Measurements from ENCODE around the gene SDC4.
A peak's percentile ranks its signal among the peaks of the same experiment; 100 is the strongest.

The SDC4 gene

DNA sequence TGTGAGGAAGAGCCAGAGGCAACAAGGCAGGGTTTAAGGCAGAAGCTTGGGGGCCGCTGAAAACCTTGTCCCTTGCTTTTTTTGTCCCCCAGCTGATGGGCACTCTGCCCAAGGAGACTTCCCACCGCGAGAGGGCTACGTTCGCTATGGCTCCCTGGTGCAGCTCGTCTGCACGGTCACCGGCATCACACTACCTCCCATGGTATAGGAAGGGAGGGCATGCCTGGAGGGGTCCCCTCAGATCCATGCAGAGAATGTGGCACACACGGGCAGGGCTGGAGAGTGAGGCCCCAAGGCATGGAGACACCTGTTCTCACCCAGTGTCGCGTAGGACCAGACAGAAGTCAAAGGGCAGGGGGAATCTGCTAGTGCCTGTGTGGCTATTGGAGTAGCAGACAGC lies 34.3 kb downstream of the SDC4 start:
- H3K9me3 ChIP-seq (ENCODE audit: control insufficient read depth, insufficient read depth, low read depth, low read length) = no peaks in the 10 kb centered on the region
- H3K4me1 ChIP-seq (ENCODE audit: control insufficient read depth, insufficient read depth, low read length) = no peaks in the 10 kb centered on the region
- no peak overlapping the region for H3K4me3 ChIP-seq (ENCODE audit: low read depth, low read length)
- TF ChIP-seq, protein P1, sequence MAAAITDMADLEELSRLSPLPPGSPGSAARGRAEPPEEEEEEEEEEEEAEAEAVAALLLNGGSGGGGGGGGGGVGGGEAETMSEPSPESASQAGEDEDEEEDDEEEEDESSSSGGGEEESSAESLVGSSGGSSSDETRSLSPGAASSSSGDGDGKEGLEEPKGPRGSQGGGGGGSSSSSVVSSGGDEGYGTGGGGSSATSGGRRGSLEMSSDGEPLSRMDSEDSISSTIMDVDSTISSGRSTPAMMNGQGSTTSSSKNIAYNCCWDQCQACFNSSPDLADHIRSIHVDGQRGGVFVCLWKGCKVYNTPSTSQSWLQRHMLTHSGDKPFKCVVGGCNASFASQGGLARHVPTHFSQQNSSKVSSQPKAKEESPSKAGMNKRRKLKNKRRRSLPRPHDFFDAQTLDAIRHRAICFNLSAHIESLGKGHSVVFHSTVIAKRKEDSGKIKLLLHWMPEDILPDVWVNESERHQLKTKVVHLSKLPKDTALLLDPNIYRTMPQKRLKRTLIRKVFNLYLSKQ (tag by site-specific recombination; IDR thresholded peaks at IDR 0.05; ENCODE audit: borderline replicate concordance) = no peak
- TF ChIP-seq ZNF433 (tag by site-specific recombination; IDR thresholded peaks at IDR 0.05; ENCODE audit: low read depth) (no peak), ZNF37A (tag by site-specific recombination; IDR thresholded peaks at IDR 0.05) (no peak), KLF16 (tag by site-specific recombination; IDR thresholded peaks at IDR 0.05) (no peak), ZXDB (tag by site-specific recombination; IDR thresholded peaks at IDR 0.05) (no peak), ZNF791 (tag by site-specific recombination; IDR thresholded peaks at IDR 0.05) (no peak), ZIC2 (tag by site-specific recombination; IDR thresholded peaks at IDR 0.05) (no peak)
- TF ChIP-seq, protein P2, sequence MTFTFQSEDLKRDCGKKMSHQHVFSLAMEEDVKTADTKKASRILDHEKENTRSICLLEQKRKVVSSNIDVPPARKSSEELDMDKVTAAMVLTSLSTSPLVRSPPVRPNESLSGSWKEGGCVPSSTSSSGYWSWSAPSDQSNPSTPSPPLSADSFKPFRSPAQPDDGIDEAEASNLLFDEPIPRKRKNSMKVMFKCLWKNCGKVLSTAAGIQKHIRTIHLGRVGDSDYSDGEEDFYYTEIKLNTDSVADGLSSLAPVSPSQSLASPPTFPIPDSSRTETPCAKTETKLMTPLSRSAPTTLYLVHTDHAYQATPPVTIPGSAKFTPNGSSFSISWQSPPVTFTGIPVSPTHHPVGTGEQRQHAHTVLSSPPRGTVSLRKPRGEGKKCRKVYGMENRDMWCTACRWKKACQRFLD (tag by site-specific recombination; IDR thresholded peaks at IDR 0.05) = no peak
- TF ChIP-seq, protein P3, sequence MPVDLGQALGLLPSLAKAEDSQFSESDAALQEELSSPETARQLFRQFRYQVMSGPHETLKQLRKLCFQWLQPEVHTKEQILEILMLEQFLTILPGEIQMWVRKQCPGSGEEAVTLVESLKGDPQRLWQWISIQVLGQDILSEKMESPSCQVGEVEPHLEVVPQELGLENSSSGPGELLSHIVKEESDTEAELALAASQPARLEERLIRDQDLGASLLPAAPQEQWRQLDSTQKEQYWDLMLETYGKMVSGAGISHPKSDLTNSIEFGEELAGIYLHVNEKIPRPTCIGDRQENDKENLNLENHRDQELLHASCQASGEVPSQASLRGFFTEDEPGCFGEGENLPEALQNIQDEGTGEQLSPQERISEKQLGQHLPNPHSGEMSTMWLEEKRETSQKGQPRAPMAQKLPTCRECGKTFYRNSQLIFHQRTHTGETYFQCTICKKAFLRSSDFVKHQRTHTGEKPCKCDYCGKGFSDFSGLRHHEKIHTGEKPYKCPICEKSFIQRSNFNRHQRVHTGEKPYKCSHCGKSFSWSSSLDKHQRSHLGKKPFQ (tag by site-specific recombination; IDR thresholded peaks at IDR 0.05) = no peak
- CTCF ChIA-PET = interaction anchor here (0.7 to 1.4 kb wide), 3 partner anchors 9 to 22 kb away, joined by 3 to 6 read pairs (median 4); no protein-coding TSS in a partner anchor
- H3K27ac ChIP-seq (ENCODE audit: extremely low read depth, low read depth, low read length) = no peak overlapping the region
- POLR2A ChIA-PET = no interaction called here
- no peaks in the 10 kb centered on the region for H3K36me3 ChIP-seq (ENCODE audit: control insufficient read depth in 2 of 2, insufficient read depth in 1 of 2, low read length in 2 of 2)

DNA sequence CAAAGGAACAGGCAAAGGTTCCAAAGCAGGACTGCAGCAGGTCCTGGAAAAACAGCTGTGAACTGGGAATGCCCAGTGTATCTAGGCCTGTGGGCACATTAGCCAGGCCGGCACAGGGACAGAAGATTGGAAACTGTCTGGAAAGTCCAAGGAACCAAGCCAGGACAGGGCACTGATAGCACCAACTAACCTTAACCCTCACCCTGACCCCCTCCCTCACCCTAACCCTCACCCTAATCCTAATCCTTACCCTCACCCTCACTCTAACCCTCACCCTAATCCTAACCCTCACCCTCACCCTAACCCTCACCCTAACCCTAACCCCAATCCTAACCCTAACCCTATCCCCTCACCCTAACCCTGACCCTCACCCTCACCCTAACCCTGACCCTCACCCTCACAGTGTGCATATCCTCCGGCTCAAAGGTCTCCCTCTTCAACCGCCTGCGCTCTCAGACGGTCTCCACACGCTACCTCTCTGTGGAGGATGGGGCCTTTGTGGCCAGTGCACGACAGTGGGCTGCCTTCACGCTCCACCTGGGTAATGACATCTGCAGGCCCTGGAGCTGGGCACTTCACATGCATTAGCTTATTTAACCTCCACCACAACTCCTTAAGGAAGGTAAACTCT lies 35.0 kb downstream of the SDC4 start:
- Histone ChIP-seq H3K4me1 (ENCODE audit: control insufficient read depth, insufficient read depth, low read length) (no peaks in the 10 kb centered on the region), H3K27ac (ENCODE audit: extremely low read depth, low read depth, low read length) (no peak overlapping the region), H3K9me3 (ENCODE audit: control insufficient read depth, insufficient read depth, low read depth, low read length) (no peaks in the 10 kb centered on the region), H3K36me3 (ENCODE audit: control insufficient read depth in 2 of 2, insufficient read depth in 1 of 2, low read length in 2 of 2) (no peaks in the 10 kb centered on the region), H3K4me3 (ENCODE audit: low read depth, low read length) (no peak overlapping the region)
- CTCF ChIA-PET = interaction anchor here (0.6 to 1.8 kb wide), 7 partner anchors 8 to 726 kb away, joined by 3 to 9 read pairs (median 6); no protein-coding TSS in a partner anchor
- no peak for TF ChIP-seq ZNF155 (tag by site-specific recombination; IDR thresholded peaks at IDR 0.05)
- TF ChIP-seq, protein P4, sequence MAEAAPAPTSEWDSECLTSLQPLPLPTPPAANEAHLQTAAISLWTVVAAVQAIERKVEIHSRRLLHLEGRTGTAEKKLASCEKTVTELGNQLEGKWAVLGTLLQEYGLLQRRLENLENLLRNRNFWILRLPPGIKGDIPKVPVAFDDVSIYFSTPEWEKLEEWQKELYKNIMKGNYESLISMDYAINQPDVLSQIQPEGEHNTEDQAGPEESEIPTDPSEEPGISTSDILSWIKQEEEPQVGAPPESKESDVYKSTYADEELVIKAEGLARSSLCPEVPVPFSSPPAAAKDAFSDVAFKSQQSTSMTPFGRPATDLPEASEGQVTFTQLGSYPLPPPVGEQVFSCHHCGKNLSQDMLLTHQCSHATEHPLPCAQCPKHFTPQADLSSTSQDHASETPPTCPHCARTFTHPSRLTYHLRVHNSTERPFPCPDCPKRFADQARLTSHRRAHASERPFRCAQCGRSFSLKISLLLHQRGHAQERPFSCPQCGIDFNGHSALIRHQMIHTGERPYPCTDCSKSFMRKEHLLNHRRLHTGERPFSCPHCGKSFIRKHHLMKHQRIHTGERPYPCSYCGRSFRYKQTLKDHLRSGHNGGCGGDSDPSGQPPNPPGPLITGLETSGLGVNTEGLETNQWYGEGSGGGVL (tag by site-specific recombination; IDR thresholded peaks at IDR 0.05) = peak; percentile 32; the same call in 1 of the 2 replicates
- POLR2A ChIA-PET = interaction anchor here (0.7 kb wide), 1 partner anchor 330 kb away, joined by 6 read pairs; no protein-coding TSS in a partner anchor

DNA sequence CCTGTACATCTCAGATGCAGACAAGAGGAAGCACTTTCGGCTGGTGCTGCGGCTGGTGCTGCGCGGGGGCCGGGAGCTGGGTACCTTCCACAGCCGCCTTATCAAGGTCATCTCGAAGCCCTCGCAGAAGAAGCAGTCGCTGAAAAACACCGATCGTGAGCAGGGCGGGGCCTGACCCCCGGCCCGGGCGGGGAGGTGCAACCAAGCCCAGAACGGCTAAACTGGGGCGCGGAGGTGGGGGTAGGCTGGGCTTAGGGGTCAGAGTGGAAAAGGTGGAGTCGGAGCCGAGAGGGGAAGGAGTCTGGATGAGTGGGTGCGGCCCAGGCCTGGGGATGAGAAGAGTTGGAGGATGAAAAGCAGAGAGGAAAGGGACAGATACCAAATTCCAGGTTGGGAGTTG lies 36.0 kb downstream of the SDC4 start:
- ChIA-PET POLR2A (interaction anchor here (0.9 kb wide), 1 partner anchor 35 kb away, joined by 4 read pairs; no protein-coding TSS in a partner anchor), CTCF (interaction anchor here (0.5 to 1.8 kb wide), 16 partner anchors 9 to 301 kb away, joined by 3 to 9 read pairs (median 4); no protein-coding TSS in a partner anchor)
- no peaks in the 10 kb centered on the region for H3K4me1 ChIP-seq (ENCODE audit: control insufficient read depth, insufficient read depth, low read length)
- no peak overlapping the region for H3K27ac ChIP-seq (ENCODE audit: extremely low read depth, low read depth, low read length)
- TF ChIP-seq, protein P5, sequence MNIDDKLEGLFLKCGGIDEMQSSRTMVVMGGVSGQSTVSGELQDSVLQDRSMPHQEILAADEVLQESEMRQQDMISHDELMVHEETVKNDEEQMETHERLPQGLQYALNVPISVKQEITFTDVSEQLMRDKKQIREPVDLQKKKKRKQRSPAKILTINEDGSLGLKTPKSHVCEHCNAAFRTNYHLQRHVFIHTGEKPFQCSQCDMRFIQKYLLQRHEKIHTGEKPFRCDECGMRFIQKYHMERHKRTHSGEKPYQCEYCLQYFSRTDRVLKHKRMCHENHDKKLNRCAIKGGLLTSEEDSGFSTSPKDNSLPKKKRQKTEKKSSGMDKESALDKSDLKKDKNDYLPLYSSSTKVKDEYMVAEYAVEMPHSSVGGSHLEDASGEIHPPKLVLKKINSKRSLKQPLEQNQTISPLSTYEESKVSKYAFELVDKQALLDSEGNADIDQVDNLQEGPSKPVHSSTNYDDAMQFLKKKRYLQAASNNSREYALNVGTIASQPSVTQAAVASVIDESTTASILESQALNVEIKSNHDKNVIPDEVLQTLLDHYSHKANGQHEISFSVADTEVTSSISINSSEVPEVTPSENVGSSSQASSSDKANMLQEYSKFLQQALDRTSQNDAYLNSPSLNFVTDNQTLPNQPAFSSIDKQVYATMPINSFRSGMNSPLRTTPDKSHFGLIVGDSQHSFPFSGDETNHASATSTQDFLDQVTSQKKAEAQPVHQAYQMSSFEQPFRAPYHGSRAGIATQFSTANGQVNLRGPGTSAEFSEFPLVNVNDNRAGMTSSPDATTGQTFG (tag by site-specific recombination; IDR thresholded peaks at IDR 0.05; ENCODE audit: borderline replicate concordance) = no peak
- peak; percentile 45; the same call in 1 of the 2 replicates for TF ChIP-seq ZNF341 (tag by site-specific recombination; IDR thresholded peaks at IDR 0.05; ENCODE audit: low read depth)
- no peak overlapping the region for H3K4me3 ChIP-seq (ENCODE audit: low read depth, low read length)
- no peaks in the 10 kb centered on the region for H3K9me3 ChIP-seq (ENCODE audit: control insufficient read depth, insufficient read depth, low read depth, low read length)
- no peaks in the 10 kb centered on the region for H3K36me3 ChIP-seq (ENCODE audit: control insufficient read depth in 2 of 2, insufficient read depth in 1 of 2, low read length in 2 of 2)

Data from HEK293 (cell line).